HCT116 (cell line): Measurements from ENCODE around the gene MPV17L.

Experiments used
- CEBPB ChIP-seq: IDR thresholded peaks from 2 replicates; pipeline ENCODE4 v1.6.1; 2012; ENCODE audit warnings: low read depth
- CTCF ChIP-seq, 3 experiments: fragments of 200-600 bp in 1 of 3; sonication (generic) in 1 of 3; IDR thresholded peaks in 2 of 3; conservative IDR thresholded peaks in 1 of 3; 2 replicates each; pipeline ENCODE4 v1.5.1; 2012 to 2017; ENCODE audit warnings: low read depth in 2 of 3, low read length in 2 of 3, antibody characterized with exemption in 1 of 3, borderline replicate concordance in 1 of 3, control low read depth in 1 of 3, mild to moderate bottlenecking in 1 of 3, mixed read lengths in 1 of 3, mixed run types in 1 of 3, moderate library complexity in 1 of 3; ENCODE audit not compliant: insufficient read depth in 1 of 3
- SIN3A ChIP-seq: IDR thresholded peaks from 2 replicates; pipeline ENCODE4 v1.6.1; 2012; ENCODE audit warnings: low read depth
- TCF7L2 ChIP-seq: IDR thresholded peaks from 2 replicates; pipeline ENCODE4 v1.7.0; 2011; ENCODE audit warnings: borderline replicate concordance, inconsistent platforms; ENCODE audit not compliant: insufficient read depth, insufficient read length; ENCODE audit errors: extremely low read depth
- ZFX ChIP-seq: fragments of 450-650 bp; IDR thresholded peaks from 2 replicates; pipeline ENCODE4 v1.6.1; 2017

GRCh38 chr16:15422222-15422621, 26.7 kb downstream of the MPV17L start:
- TF ChIP-seq CEBPB: no peak
- TF ChIP-seq CTCF (IDR thresholded peaks at IDR 0.05 in 2 of 3, conservative IDR thresholded peaks at IDR 0.05 in 1 of 3; ENCODE audit: borderline replicate concordance in 1 of 3, insufficient read depth in 1 of 3, low read depth in 2 of 3, low read length in 2 of 3): no peak
- no peak for TF ChIP-seq TCF7L2
- no peak for TF ChIP-seq ZFX
- TF ChIP-seq SIN3A: no peak
